ENCODE measurements around the gene S100A2. TPM values are rescaled to one million over a fixed set of nuclear protein-coding genes. Genes with fewer than 3 reads are reported as not detected.
A peak's percentile ranks its signal among the peaks of the same experiment; 100 is the strongest.

The S100A2 gene
- total and polyA plus RNA-seq, 2 of the 13 experiments (the other 11 are each of a cell fraction or from before 2014, with no cell fraction given): 1.2 TPM

DNA sequence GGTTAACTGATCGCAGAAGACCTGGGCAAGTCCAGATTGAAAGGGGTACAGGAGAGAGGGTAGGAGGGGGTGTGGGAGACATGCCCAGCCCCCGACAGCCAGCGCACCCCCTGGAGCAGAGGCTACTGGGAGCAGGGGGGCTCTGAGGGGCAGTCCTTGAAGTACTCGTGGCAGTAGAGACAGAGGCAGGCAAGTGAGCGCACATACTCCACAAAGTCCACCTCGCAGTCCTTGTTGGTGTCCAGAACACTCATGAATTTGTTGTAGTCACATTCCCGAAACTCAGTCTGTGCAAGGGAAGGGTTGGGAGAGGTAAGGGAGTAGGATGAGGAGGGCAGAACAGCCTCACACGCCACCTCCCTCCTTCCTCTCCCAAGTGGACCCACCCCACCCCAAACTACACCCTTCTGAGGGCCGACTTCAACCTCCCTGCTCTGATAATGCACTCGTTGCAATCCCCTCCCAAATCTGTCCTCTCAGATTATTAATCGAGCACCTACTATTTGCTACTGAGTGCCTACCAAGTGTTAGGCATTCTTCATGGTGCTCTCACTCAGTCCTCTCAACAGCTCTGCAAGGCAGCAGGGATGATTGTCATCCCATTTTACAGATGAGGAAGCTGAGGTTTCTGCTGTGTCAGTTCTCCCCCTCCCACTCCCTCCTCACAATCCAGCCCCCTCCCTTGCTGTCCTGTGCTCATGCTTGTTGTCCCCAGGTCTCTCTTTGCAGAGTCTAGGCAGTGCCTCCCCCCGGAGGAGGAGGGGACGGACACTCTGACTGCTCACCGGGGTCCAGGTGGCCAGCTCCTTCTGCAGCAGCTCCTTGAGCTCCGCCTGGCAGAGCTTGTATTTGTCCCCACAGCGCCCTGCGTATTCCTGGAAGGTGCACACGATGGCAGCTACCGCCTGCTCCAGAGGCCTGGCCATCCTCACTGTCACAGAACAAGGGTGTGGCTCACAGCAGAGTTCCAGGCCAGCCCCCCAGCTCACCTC lies 17.8 kb downstream of the S100A2 start:
- in situ Hi-C loops (cut with HindIII; ENCODE audit: extremely low pct_ligation_motif_present, low pct_unique_long_range_greater_than_20kb): no loop called here
- Histone ChIP-seq H4K20me1 (ENCODE audit: insufficient read depth, low read length) (no peaks in the 10 kb centered on the region), H3K4me1 (ENCODE audit: insufficient read depth, low read length) (peaks cover 97% of the 10 kb centered on the region), H3K4me2 (ENCODE audit: low read depth, low read length) (no peak overlapping the region), H2AFZ (ENCODE audit: low read length) (no peak overlapping the region), H3K9me3 (ENCODE audit: low read length) (no peaks in the 10 kb centered on the region), H3K36me3 (replicated peaks in 1 of 2; ENCODE audit: control insufficient read depth in 1 of 2, insufficient read depth in 2 of 2, low read length in 2 of 2) (no peaks in the 10 kb centered on the region), H3K79me2 (ENCODE audit: insufficient read depth, low read length) (no peaks in the 10 kb centered on the region), H3K9ac (ENCODE audit: insufficient read depth, low read depth, low read length) (no peak overlapping the region), H3K4me3 (replicated peaks in 1 of 3; ENCODE audit: insufficient read depth in 1 of 3, low read depth in 2 of 3, low read length in 3 of 3) (no peak overlapping the region), H3K27me3 (ENCODE audit: control insufficient read depth in 1 of 2, insufficient read depth in 2 of 2, low read length in 2 of 2) (peaks cover 3 to 8% of the 10 kb centered on the region in 2 experiments; a peak in 3 of 5 replicates), H3K27ac (ENCODE audit: extremely low read length, insufficient read depth, low read length) (no peak overlapping the region)
- ATAC-seq: no peak
- intact Hi-C loops (cut with micrococcal nuclease; ENCODE audit: unreplicated experiment): no loop called here
- DNase-seq (ENCODE audit: low spot score): no peak
- TF ChIP-seq ZNF768 (CRISPR knock-in tag; IDR thresholded peaks at IDR 0.05): peak; percentile 22; the same call in 1 of the 2 replicates
- peak; percentile 27; the same call in 1 of the 2 replicates for TF ChIP-seq ZMYM3 (CRISPR knock-in tag; IDR thresholded peaks at IDR 0.05)
- no peak for TF ChIP-seq DNMT1 (CRISPR knock-in tag; IDR thresholded peaks at IDR 0.05)
- peak; percentile 81 for TF ChIP-seq ZNF629 (CRISPR knock-in tag; conservative IDR thresholded peaks at IDR 0.05)
- TF ChIP-seq, protein P1, sequence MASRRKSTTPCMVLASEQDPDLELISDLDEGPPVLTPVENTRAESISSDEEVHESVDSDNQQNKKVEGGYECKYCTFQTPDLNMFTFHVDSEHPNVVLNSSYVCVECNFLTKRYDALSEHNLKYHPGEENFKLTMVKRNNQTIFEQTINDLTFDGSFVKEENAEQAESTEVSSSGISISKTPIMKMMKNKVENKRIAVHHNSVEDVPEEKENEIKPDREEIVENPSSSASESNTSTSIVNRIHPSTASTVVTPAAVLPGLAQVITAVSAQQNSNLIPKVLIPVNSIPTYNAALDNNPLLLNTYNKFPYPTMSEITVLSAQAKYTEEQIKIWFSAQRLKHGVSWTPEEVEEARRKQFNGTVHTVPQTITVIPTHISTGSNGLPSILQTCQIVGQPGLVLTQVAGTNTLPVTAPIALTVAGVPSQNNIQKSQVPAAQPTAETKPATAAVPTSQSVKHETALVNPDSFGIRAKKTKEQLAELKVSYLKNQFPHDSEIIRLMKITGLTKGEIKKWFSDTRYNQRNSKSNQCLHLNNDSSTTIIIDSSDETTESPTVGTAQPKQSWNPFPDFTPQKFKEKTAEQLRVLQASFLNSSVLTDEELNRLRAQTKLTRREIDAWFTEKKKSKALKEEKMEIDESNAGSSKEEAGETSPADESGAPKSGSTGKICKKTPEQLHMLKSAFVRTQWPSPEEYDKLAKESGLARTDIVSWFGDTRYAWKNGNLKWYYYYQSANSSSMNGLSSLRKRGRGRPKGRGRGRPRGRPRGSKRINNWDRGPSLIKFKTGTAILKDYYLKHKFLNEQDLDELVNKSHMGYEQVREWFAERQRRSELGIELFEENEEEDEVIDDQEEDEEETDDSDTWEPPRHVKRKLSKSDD (CRISPR knock-in tag; IDR thresholded peaks at IDR 0.05; ENCODE audit: low read depth): no peak
- no TSS peak for BruUV-seq (replicated peaks)
- FAIRE-seq: no peak
- WGBS (ENCODE audit: low lambda C conversion rate): 66% methylated on average over 18 of the region's 19 CpGs
- ChIA-PET CTCF (ENCODE audit: low intra/inter-chr PET ratio, low total read pairs) (no interaction called here), POLR2A (interaction anchor here (1.0 kb wide), 1 partner anchor 12 kb away, joined by 5 read pairs; the partner anchor contains the start of gene S100A6)

All from HepG2 (cell line).